GM06990 (cell line): ENCODE data around the gene PLA2G1B.
A peak's percentile ranks its signal among the peaks of the same experiment; 100 is the strongest.

Experiments
- DNase-seq: peaks from one replicate; pipeline ENCODE4 v3.0.0-alpha.2; 2011; ENCODE audit not compliant: insufficient read length; ENCODE audit errors: extremely low read depth
- H3K27me3 ChIP-seq: replicated peaks from 2 replicates; pipeline ENCODE4 v1.6.0; 2011; ENCODE audit warnings: low read length; ENCODE audit not compliant: control insufficient read depth, insufficient read depth
- H3K36me3 ChIP-seq: 2 replicates; pipeline ENCODE4 v1.5.1; 2011; ENCODE audit warnings: low read length; ENCODE audit not compliant: control insufficient read depth, insufficient read depth
- H3K4me3 ChIP-seq: replicated peaks from 2 replicates; pipeline ENCODE4 v1.5.1; 2011; ENCODE audit warnings: low read depth, mild to moderate bottlenecking, control low read depth, low read length
- TF ChIP-seq, protein P1 (sequence below): IDR thresholded peaks from 2 replicates; pipeline ENCODE4 v1.5.1; 2011; ENCODE audit warnings: low read length, control low read depth, mild to moderate bottlenecking, inconsistent platforms; ENCODE audit not compliant: insufficient read depth, poor library complexity, severe bottlenecking

The PLA2G1B gene

GRCh38 chr12:120363274-120363855 is 35.8 kb upstream of the PLA2G1B start:
- Histone ChIP-seq H3K27me3 (peaks cover 3% of the 10 kb centered on the region), H3K36me3 (no peaks in the 10 kb centered on the region), H3K4me3 (no peak overlapping the region)
- TF ChIP-seq, protein P1, sequence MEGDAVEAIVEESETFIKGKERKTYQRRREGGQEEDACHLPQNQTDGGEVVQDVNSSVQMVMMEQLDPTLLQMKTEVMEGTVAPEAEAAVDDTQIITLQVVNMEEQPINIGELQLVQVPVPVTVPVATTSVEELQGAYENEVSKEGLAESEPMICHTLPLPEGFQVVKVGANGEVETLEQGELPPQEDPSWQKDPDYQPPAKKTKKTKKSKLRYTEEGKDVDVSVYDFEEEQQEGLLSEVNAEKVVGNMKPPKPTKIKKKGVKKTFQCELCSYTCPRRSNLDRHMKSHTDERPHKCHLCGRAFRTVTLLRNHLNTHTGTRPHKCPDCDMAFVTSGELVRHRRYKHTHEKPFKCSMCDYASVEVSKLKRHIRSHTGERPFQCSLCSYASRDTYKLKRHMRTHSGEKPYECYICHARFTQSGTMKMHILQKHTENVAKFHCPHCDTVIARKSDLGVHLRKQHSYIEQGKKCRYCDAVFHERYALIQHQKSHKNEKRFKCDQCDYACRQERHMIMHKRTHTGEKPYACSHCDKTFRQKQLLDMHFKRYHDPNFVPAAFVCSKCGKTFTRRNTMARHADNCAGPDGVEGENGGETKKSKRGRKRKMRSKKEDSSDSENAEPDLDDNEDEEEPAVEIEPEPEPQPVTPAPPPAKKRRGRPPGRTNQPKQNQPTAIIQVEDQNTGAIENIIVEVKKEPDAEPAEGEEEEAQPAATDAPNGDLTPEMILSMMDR, result no peak
- no peak for DNase-seq

DNA sequence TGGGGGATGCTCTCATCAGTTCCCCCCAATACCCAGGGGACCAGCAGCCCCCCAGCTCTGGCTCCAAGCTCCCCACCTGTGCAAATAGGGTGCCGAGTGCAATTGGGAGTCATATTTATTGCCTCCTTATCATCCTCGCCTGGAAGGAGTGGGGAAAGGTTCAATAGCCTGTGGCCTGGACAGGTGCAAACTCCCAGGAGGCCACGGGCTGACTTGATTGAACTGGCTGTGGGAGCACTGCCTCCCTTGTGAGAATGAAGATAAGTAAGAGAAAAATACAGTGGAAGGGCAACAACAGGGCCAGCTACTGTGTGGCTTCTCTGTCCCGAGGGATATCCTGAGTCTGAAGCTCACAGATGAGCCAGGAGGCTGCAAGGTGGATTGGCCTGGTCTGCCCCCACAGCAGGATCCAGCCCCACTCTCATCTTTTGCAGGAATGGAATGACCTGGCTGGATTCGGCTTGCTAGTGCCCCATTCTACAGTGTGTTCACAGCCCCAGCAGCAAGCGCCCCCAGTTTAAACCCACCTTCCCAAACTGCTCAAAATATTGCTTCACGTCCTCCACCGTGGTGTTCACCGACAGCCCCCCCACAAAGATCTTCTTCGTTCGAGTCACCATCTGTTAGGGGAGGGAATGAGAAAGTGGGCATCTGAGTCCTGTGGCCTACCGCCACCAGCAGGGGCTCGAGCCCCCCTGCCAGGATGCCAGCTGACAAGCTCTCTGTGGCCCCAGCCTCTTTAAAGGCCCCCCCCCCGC is 35.1 kb upstream of the PLA2G1B start:
- TF ChIP-seq, protein P1, result no peak
- H3K4me3 ChIP-seq, result no peak overlapping the region
- DNase-seq, result no peak
- no peaks in the 10 kb centered on the region for H3K36me3 ChIP-seq
- peaks cover 3% of the 10 kb centered on the region for H3K27me3 ChIP-seq

DNA sequence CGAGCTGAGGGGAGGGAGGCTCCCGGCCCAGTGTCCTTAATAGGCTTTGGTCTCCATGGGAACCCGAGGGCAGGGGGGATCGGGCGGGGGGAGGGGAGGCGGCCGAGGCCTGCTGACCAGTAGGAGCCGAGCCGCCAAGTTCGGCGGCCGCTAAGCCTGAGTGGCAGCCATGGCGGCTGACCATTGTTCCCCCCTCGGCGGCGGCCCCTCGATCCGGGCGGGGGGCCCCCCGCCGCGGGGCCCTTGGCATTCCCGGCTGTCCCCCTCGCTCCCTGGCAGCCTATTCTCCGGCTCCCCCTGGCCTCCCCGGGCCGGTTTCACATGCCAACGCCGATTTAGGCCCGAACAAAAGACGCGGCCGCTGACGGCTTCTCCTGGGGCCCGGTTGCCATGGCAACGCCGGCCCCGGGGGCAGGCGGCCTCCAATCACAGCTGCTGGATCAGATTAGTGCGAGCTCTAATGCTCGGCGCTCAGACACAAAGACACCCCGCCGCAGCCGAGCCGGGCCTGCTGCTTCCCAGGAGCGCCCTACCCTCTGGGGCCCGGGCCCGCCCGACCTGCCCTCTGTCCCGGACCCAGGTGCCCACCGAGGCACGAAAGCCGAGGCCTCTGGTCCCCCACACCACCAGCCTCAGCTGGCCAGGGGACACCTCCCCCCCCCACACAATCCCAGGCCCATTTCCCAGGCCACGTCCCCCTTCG is 34.1 kb upstream of the PLA2G1B start:
- H3K27me3 ChIP-seq, result peaks cover 3% of the 10 kb centered on the region
- no peak overlapping the region for H3K4me3 ChIP-seq
- TF ChIP-seq, protein P1, result no peak
- no peaks in the 10 kb centered on the region for H3K36me3 ChIP-seq
- peak; percentile 78 for DNase-seq

GRCh38 chr12:120359128-120359527 is 31.5 kb upstream of the PLA2G1B start:
- H3K4me3 ChIP-seq, result no peak overlapping the region
- TF ChIP-seq, protein P1, result no peak
- no peak for DNase-seq
- H3K27me3 ChIP-seq, result peaks cover 1% of the 10 kb centered on the region
- no peaks in the 10 kb centered on the region for H3K36me3 ChIP-seq

DNA sequence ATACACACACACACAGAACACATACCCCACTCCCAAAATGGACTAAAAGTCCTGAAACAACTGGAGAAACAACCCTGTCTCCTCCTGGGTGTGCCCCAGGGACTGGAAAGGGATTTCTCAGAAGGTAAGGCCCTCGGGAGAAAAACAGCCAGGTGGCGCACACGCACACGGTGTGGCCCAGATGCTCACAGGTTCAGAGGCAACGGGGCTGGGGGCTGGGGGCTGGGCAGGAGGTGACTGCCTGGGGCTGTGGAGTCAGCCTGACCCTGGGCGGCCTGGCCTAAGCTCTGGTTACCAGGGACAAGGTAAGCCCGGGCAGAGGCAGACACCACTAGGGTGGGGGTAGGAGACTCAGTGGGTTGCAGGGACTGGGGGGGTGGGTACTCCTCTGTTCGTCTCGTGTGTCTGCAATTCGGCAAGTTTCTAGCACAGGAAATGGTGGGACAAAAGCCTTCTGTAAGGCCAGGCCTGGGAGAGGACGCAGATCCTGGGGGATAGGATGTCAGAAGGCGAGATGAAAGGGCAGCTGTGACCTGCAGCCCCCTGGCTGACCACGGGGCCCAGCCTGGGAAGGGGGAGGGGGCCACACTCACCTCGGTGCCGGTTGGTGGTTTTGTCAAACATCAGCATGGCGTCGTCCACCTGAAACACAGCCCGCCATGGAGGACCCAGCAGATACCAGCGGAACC is 31.0 kb upstream of the PLA2G1B start:
- Histone ChIP-seq H3K36me3 (no peaks in the 10 kb centered on the region), H3K4me3 (no peak overlapping the region), H3K27me3 (peaks cover 1% of the 10 kb centered on the region)
- TF ChIP-seq, protein P1, result peak; percentile 11
- DNase-seq, result no peak
